Measurements from ENCODE around the gene GCN1.
A peak's percentile ranks its signal among the peaks of the same experiment; 100 is the strongest.

GCN1 gene

GRCh38 chr12:120110550-120111501, 83.7 kb downstream of the GCN1 start:
- no peak overlapping the region for H3K9ac ChIP-seq (ENCODE audit: low read length)
- H3K4me3 ChIP-seq (ENCODE audit: low read length) = no peak overlapping the region
- no peaks in the 10 kb centered on the region for H3K36me3 ChIP-seq (ENCODE audit: control insufficient read depth, insufficient read depth, low read length)
- no peaks in the 10 kb centered on the region for H3K27me3 ChIP-seq (ENCODE audit: control insufficient read depth, insufficient read depth, low read length)
- H3K9me3 ChIP-seq (ENCODE audit: control insufficient read depth, low read length) = no peaks in the 10 kb centered on the region
- H3K4me1 ChIP-seq (ENCODE audit: control insufficient read depth, insufficient read depth, low read length) = peaks cover 17% of the 10 kb centered on the region

GRCh38 chr12:120109570-120110267, 84.8 kb downstream of the GCN1 start:
- H3K4me1 ChIP-seq (ENCODE audit: control insufficient read depth, insufficient read depth, low read length) = peaks cover 12% of the 10 kb centered on the region
- H3K4me3 ChIP-seq (ENCODE audit: low read length) = no peak overlapping the region
- no peaks in the 10 kb centered on the region for H3K9me3 ChIP-seq (ENCODE audit: control insufficient read depth, low read length)
- no peak overlapping the region for H3K9ac ChIP-seq (ENCODE audit: low read length)
- no peaks in the 10 kb centered on the region for H3K36me3 ChIP-seq (ENCODE audit: control insufficient read depth, insufficient read depth, low read length)
- no peaks in the 10 kb centered on the region for H3K27me3 ChIP-seq (ENCODE audit: control insufficient read depth, insufficient read depth, low read length)

GRCh38 chr12:120106151-120106550, 88.4 kb downstream of the GCN1 start:
- H3K4me1 ChIP-seq (ENCODE audit: control insufficient read depth, insufficient read depth, low read length) = peaks cover 22% of the 10 kb centered on the region
- peaks cover 12% of the 10 kb centered on the region for H3K36me3 ChIP-seq (ENCODE audit: control insufficient read depth, insufficient read depth, low read length)
- no peaks in the 10 kb centered on the region for H3K27me3 ChIP-seq (ENCODE audit: control insufficient read depth, insufficient read depth, low read length)

DNA sequence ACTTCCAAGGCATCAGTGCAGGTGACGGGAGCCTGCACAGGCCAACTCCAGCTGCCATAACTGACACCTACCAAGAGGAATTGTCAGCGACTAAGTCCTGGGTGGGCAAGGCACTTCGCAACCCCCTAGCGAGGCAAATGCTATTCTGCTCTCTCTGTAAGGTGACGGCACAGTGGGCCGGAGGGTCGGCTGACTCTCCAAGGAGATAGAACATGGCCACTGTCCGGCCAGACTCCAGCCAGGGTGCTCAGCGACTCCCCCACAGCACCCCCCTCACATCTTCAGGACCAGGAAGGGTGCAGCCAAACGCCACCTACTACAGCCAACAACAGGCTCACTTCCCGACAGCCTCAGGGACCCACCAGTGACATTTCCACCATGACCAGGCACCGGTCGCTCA, 91.1 kb downstream of the GCN1 start:
- H3K4me3 ChIP-seq (ENCODE audit: low read length) = no peak overlapping the region
- no peak overlapping the region for H3K9ac ChIP-seq (ENCODE audit: low read length)
- peaks cover 23% of the 10 kb centered on the region for H3K4me1 ChIP-seq (ENCODE audit: control insufficient read depth, insufficient read depth, low read length)
- H3K27me3 ChIP-seq (ENCODE audit: control insufficient read depth, insufficient read depth, low read length) = no peaks in the 10 kb centered on the region
- no peaks in the 10 kb centered on the region for H3K9me3 ChIP-seq (ENCODE audit: control insufficient read depth, low read length)
- peaks cover 19% of the 10 kb centered on the region for H3K36me3 ChIP-seq (ENCODE audit: control insufficient read depth, insufficient read depth, low read length)

More at GRCh38 chr12:120106151-120106550, 88.4 kb downstream of the GCN1 start:
- Histone ChIP-seq H3K9me3 (ENCODE audit: control insufficient read depth, low read length) (no peaks in the 10 kb centered on the region), H3K4me3 (ENCODE audit: low read length) (no peak overlapping the region), H3K9ac (ENCODE audit: low read length) (no peak overlapping the region)

- H3K36me3 ChIP-seq (ENCODE audit: control insufficient read depth, insufficient read depth, low read length) = peaks cover 22% of the 10 kb centered on the region
Measured at GRCh38 chr12:120103044-120103338, 91.5 kb downstream of the GCN1 start.

GRCh38 chr12:120102189-120103043, 92.1 kb downstream of the GCN1 start:
- peaks cover 24% of the 10 kb centered on the region for H3K36me3 ChIP-seq (ENCODE audit: control insufficient read depth, insufficient read depth, low read length)
- H3K27me3 ChIP-seq (ENCODE audit: control insufficient read depth, insufficient read depth, low read length) = no peaks in the 10 kb centered on the region

More at GRCh38 chr12:120103044-120103338, 91.5 kb downstream of the GCN1 start:
- no peaks in the 10 kb centered on the region for H3K27me3 ChIP-seq (ENCODE audit: control insufficient read depth, insufficient read depth, low read length)
- H3K9ac ChIP-seq (ENCODE audit: low read length) = no peak overlapping the region
- no peak overlapping the region for H3K4me3 ChIP-seq (ENCODE audit: low read length)
- peaks cover 23% of the 10 kb centered on the region for H3K4me1 ChIP-seq (ENCODE audit: control insufficient read depth, insufficient read depth, low read length)
- H3K9me3 ChIP-seq (ENCODE audit: control insufficient read depth, low read length) = no peaks in the 10 kb centered on the region

GRCh38 chr12:120101617-120102016, 92.9 kb downstream of the GCN1 start:
- peaks cover 32% of the 10 kb centered on the region for H3K36me3 ChIP-seq (ENCODE audit: control insufficient read depth, insufficient read depth, low read length)

More at GRCh38 chr12:120102189-120103043, 92.1 kb downstream of the GCN1 start:
- peaks cover 23% of the 10 kb centered on the region for H3K4me1 ChIP-seq (ENCODE audit: control insufficient read depth, insufficient read depth, low read length)
- no peak overlapping the region for H3K9ac ChIP-seq (ENCODE audit: low read length)
- H3K4me3 ChIP-seq (ENCODE audit: low read length) = no peak overlapping the region
- no peaks in the 10 kb centered on the region for H3K9me3 ChIP-seq (ENCODE audit: control insufficient read depth, low read length)

GRCh38 chr12:120101182-120101581, 93.3 kb downstream of the GCN1 start:
- Histone ChIP-seq H3K36me3 (ENCODE audit: control insufficient read depth, insufficient read depth, low read length) (peaks cover 34% of the 10 kb centered on the region), H3K9ac (ENCODE audit: low read length) (peak overlapping the region; percentile 22), H3K9me3 (ENCODE audit: control insufficient read depth, low read length) (no peaks in the 10 kb centered on the region)

More at GRCh38 chr12:120101617-120102016, 92.9 kb downstream of the GCN1 start:
- Histone ChIP-seq H3K9ac (ENCODE audit: low read length) (no peak overlapping the region), H3K9me3 (ENCODE audit: control insufficient read depth, low read length) (no peaks in the 10 kb centered on the region), H3K4me3 (ENCODE audit: low read length) (no peak overlapping the region), H3K4me1 (ENCODE audit: control insufficient read depth, insufficient read depth, low read length) (peaks cover 23% of the 10 kb centered on the region), H3K27me3 (ENCODE audit: control insufficient read depth, insufficient read depth, low read length) (no peaks in the 10 kb centered on the region)

GRCh38 chr12:120100630-120101029, 93.9 kb downstream of the GCN1 start:
- Histone ChIP-seq H3K27me3 (ENCODE audit: control insufficient read depth, insufficient read depth, low read length) (no peaks in the 10 kb centered on the region), H3K9me3 (ENCODE audit: control insufficient read depth, low read length) (no peaks in the 10 kb centered on the region), H3K4me3 (ENCODE audit: low read length) (no peak overlapping the region), H3K36me3 (ENCODE audit: control insufficient read depth, insufficient read depth, low read length) (peaks cover 40% of the 10 kb centered on the region), H3K4me1 (ENCODE audit: control insufficient read depth, insufficient read depth, low read length) (peaks cover 23% of the 10 kb centered on the region), H3K9ac (ENCODE audit: low read length) (no peak overlapping the region)

More at GRCh38 chr12:120101182-120101581, 93.3 kb downstream of the GCN1 start:
- Histone ChIP-seq H3K4me1 (ENCODE audit: control insufficient read depth, insufficient read depth, low read length) (peaks cover 23% of the 10 kb centered on the region), H3K27me3 (ENCODE audit: control insufficient read depth, insufficient read depth, low read length) (no peaks in the 10 kb centered on the region), H3K4me3 (ENCODE audit: low read length) (no peak overlapping the region)

DNA sequence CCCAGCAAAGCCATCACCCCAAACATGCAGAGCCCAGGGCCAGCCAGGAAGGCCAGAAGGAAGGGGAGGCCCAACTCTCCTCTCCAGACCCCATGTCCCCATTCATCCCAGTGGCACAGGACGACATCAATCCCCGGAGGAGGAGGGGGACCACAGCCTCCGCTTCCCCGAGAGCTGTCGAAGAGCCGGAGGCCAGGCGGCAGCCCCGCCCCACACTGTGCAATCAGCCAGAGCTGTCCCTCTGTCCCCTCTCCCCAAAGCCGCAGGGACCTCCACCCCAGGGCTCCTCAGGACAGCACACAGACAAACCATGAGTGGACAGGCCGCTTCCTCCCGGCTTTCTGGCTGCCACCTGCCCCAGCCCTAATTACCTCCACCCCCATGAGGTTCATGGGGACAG, 94.8 kb downstream of the GCN1 start:
- peaks cover 17% of the 10 kb centered on the region for H3K4me1 ChIP-seq (ENCODE audit: control insufficient read depth, insufficient read depth, low read length)
- no peaks in the 10 kb centered on the region for H3K27me3 ChIP-seq (ENCODE audit: control insufficient read depth, insufficient read depth, low read length)
- H3K9me3 ChIP-seq (ENCODE audit: control insufficient read depth, low read length) = no peaks in the 10 kb centered on the region
- peaks cover 44% of the 10 kb centered on the region for H3K36me3 ChIP-seq (ENCODE audit: control insufficient read depth, insufficient read depth, low read length)
- no peak overlapping the region for H3K4me3 ChIP-seq (ENCODE audit: low read length)
- H3K9ac ChIP-seq (ENCODE audit: low read length) = no peak overlapping the region

DNA sequence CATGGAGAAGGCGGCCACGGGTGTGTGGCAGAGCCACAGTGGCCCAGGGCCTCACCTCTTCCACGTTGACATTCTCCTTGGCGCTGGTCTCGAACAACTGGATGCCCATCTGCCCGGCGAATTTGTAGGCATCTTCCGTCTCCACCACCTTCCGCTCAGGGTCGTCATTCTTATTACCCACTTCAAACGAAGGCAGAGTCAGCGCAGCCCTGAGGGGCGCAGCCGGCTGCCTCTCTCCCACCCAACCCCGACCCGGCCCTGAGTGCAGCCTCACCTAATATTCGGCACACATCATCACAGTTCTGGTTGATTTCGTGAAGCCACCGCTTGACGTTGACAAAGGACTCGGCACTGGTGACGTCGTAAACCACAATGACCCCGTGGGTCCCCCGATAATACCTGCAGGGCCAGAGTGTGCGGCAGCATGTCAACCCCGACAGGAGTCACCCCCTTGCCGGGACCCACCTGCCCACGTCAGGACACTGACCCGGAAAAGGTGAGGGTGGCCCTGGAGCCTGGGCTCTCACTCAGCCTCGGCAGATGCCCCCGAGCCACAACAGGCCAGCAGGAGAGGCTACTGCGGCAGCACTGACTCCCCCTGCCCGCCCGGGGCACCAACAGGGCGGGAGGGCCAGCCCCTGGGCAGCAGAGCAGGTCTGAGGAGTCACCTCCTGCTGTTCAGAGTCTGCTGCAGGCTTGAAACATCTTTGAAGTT, 95.6 kb downstream of the GCN1 start:
- Histone ChIP-seq H3K9me3 (ENCODE audit: control insufficient read depth, low read length) (no peaks in the 10 kb centered on the region), H3K4me1 (ENCODE audit: control insufficient read depth, insufficient read depth, low read length) (peaks cover 17% of the 10 kb centered on the region)

More for the DNA sequence above, 95.6 kb downstream of the GCN1 start:
- Histone ChIP-seq H3K36me3 (ENCODE audit: control insufficient read depth, insufficient read depth, low read length) (peaks cover 46% of the 10 kb centered on the region), H3K27me3 (ENCODE audit: control insufficient read depth, insufficient read depth, low read length) (no peaks in the 10 kb centered on the region), H3K9ac (ENCODE audit: low read length) (no peak overlapping the region), H3K4me3 (ENCODE audit: low read length) (no peak overlapping the region)
